H9 (cell line): ENCODE results near the gene PIK3CG. TPM values are rescaled to one million over a fixed set of nuclear protein-coding genes. Genes with fewer than 3 reads are reported as not detected.

Experiments
- DNase-seq: peaks from one replicate; pipeline ENCODE4 v3.0.0-alpha.2; 2017
- H2AFZ ChIP-seq: one replicate; pipeline ENCODE4 v1.6.1; 2013; ENCODE audit warnings: mild to moderate bottlenecking, low read length, control low read depth, moderate library complexity
- H2AK5ac ChIP-seq: 2 replicates; pipeline ENCODE4 v1.6.1; 2013; ENCODE audit warnings: low read length, control low read depth, mixed read lengths; ENCODE audit not compliant: insufficient read length
- H2BK120ac ChIP-seq: one replicate; pipeline ENCODE4 v1.6.1; 2013; ENCODE audit warnings: low read depth, mild to moderate bottlenecking, low read length, control low read depth, inconsistent platforms; ENCODE audit not compliant: poor library complexity, severe bottlenecking
- H2BK12ac ChIP-seq: 2 replicates; pipeline ENCODE4 v1.6.1; 2013; ENCODE audit warnings: low read length, control low read depth, mixed read lengths, low read depth; ENCODE audit not compliant: insufficient read length
- H2BK15ac ChIP-seq: 2 replicates; pipeline ENCODE4 v1.6.1; 2013; ENCODE audit warnings: low read depth, low read length, control low read depth
- H2BK20ac ChIP-seq: one replicate; pipeline ENCODE4 v1.6.1; 2013; ENCODE audit warnings: low read depth, mild to moderate bottlenecking, low read length, control low read depth, inconsistent platforms; ENCODE audit not compliant: poor library complexity, severe bottlenecking
- H2BK5ac ChIP-seq: 2 replicates; pipeline ENCODE4 v1.6.1; 2013; ENCODE audit warnings: low read length, control low read depth, mixed read lengths; ENCODE audit not compliant: insufficient read length
- H3K14ac ChIP-seq: 2 replicates; pipeline ENCODE4 v1.6.1; 2013; ENCODE audit warnings: low read length, control low read depth; ENCODE audit not compliant: insufficient read depth
- H3K18ac ChIP-seq: 2 replicates; pipeline ENCODE4 v1.6.1; 2013; ENCODE audit warnings: low read depth, mild to moderate bottlenecking, mixed read lengths, low read length, control low read depth; ENCODE audit not compliant: insufficient read length
- H3K23ac ChIP-seq: 2 replicates; pipeline ENCODE4 v1.6.1; 2013; ENCODE audit warnings: low read length, control low read depth, mixed read lengths, low read depth; ENCODE audit not compliant: insufficient read length
- H3K23me2 ChIP-seq: 2 replicates; pipeline ENCODE4 v1.6.1; 2013; ENCODE audit warnings: low read depth, mild to moderate bottlenecking, mixed read lengths, low read length, control low read depth; ENCODE audit not compliant: insufficient read length, poor library complexity, severe bottlenecking
- H3K27ac ChIP-seq: 2 replicates; pipeline ENCODE4 v1.5.1; 2013; ENCODE audit warnings: low read length, control low read depth, mixed read lengths, low read depth; ENCODE audit not compliant: insufficient read length
- H3K27me3 ChIP-seq: 2 replicates; pipeline ENCODE4 v1.6.1; 2013; ENCODE audit warnings: low read length, control low read depth, inconsistent platforms; ENCODE audit not compliant: insufficient read depth
- H3K4ac ChIP-seq: 2 replicates; pipeline ENCODE4 v1.6.1; 2013; ENCODE audit warnings: low read depth, mild to moderate bottlenecking, control low read depth, inconsistent platforms, low read length, moderate library complexity
- H3K4me1 ChIP-seq: 2 replicates; pipeline ENCODE4 v1.6.1; 2013; ENCODE audit warnings: low read length, control low read depth, inconsistent platforms; ENCODE audit not compliant: insufficient read depth
- H3K4me2 ChIP-seq: 2 replicates; pipeline ENCODE4 v1.6.1; 2013; ENCODE audit warnings: low read length, control low read depth, mixed read lengths; ENCODE audit not compliant: insufficient read length, insufficient read depth
- H3K56ac ChIP-seq: 2 replicates; pipeline ENCODE4 v1.6.1; 2013; ENCODE audit warnings: low read depth, mild to moderate bottlenecking, mixed read lengths, low read length, control low read depth; ENCODE audit not compliant: insufficient read length
- H3K79me1 ChIP-seq: 2 replicates; pipeline ENCODE4 v1.6.1; 2013; ENCODE audit warnings: low read depth, mild to moderate bottlenecking, moderate library complexity, low read length, control low read depth, inconsistent platforms; ENCODE audit not compliant: insufficient read depth, poor library complexity, severe bottlenecking
- H3K79me2 ChIP-seq: 2 replicates; pipeline ENCODE4 v1.6.1; 2013; ENCODE audit warnings: low read length, control low read depth, inconsistent platforms; ENCODE audit not compliant: insufficient read depth
- H3K9ac ChIP-seq: 2 replicates; pipeline ENCODE4 v1.6.1; 2013; ENCODE audit warnings: low read length, control low read depth, mixed read lengths; ENCODE audit not compliant: insufficient read length; ENCODE audit errors: extremely low read depth
- H3K9me3 ChIP-seq: one replicate; pipeline ENCODE4 v1.6.1; 2013; ENCODE audit warnings: low read depth, low read length, inconsistent platforms; ENCODE audit not compliant: control insufficient read depth
- H3T11ph ChIP-seq: one replicate; pipeline ENCODE4 v1.6.1; 2013; ENCODE audit warnings: mild to moderate bottlenecking, low read length, control low read depth, inconsistent platforms
- H4K20me1 ChIP-seq: one replicate; pipeline ENCODE4 v1.6.1; 2013; ENCODE audit not compliant: control insufficient read depth, insufficient read length, insufficient read depth
- H4K5ac ChIP-seq: 2 replicates; pipeline ENCODE4 v1.6.1; 2013; ENCODE audit warnings: low read depth, mild to moderate bottlenecking, mixed read lengths, low read length, control low read depth; ENCODE audit not compliant: insufficient read length
- H4K8ac ChIP-seq: replicated peaks from 2 replicates; pipeline ENCODE4 v1.6.1; 2013; ENCODE audit warnings: low read length, control low read depth, mixed read lengths, low read depth; ENCODE audit not compliant: insufficient read length
- H4K91ac ChIP-seq: 2 replicates; pipeline ENCODE4 v1.6.1; 2013; ENCODE audit warnings: low read depth, mild to moderate bottlenecking, moderate library complexity, mixed read lengths, low read length, control low read depth; ENCODE audit not compliant: insufficient read length
- H3K27ac Mint-ChIP-seq, 3 experiments: 2 replicates in 2 of 3; 3 replicates in 1 of 3; pipeline ENCODE4 v1.8.0; 2020 to 2021; ENCODE audit warnings: mixed read lengths in 3 of 3, mild to moderate bottlenecking in 1 of 3, moderate library complexity in 1 of 3
- H3K27me3 Mint-ChIP-seq: 2 replicates; pipeline ENCODE4 v1.8.0; 2021; ENCODE audit warnings: low read depth, mild to moderate bottlenecking, moderate library complexity, mixed read lengths
- H3K36me3 Mint-ChIP-seq, 3 experiments: 2 replicates in 2 of 3; 3 replicates in 1 of 3; pipeline ENCODE4 v1.8.0; 2020 to 2021; ENCODE audit warnings: low read depth in 3 of 3, mixed read lengths in 3 of 3; ENCODE audit not compliant: insufficient read depth in 1 of 3
- H3K4me1 Mint-ChIP-seq, 2 experiments: 2 replicates each; pipeline ENCODE4 v1.8.0; 2020; ENCODE audit warnings: mixed read lengths in 2 of 2
- H3K4me3 Mint-ChIP-seq, 2 experiments: 2 replicates in 1 of 2; 3 replicates in 1 of 2; pipeline ENCODE4 v1.8.0; 2020 to 2021; ENCODE audit warnings: mild to moderate bottlenecking in 2 of 2, mixed read lengths in 2 of 2, moderate library complexity in 1 of 2
- H3K9me3 Mint-ChIP-seq, 2 experiments: 2 replicates in 1 of 2; 3 replicates in 1 of 2; pipeline ENCODE4 v1.8.0; 2020; ENCODE audit warnings: mild to moderate bottlenecking in 2 of 2, mixed read lengths in 2 of 2, moderate library complexity in 1 of 2
- CTCF ChIP-seq: fragments of 200-600 bp; sonication (generic); conservative IDR thresholded peaks from 3 replicates; pipeline ENCODE4 v1.8.0; 2021; ENCODE audit warnings: antibody characterized with exemption, mild to moderate bottlenecking
- WGBS: extraction: QIAGEN DNeasy Blood & Tissue Kit; methylation state at CpG from one replicate; pipeline ENCODE4 v1.1.7; 2013; ENCODE audit warnings: missing lambda C conversion rate, low lambda C conversion rate, mixed read lengths; ENCODE audit not compliant: insufficient read length; ENCODE audit errors: extremely low coverage; 5-methylcytosine and 5-hydroxymethylcytosine counted together
- total RNA-seq: library from RNA; stranded (reverse); gene quantifications from 2 replicates; pipeline ENCODE4 v1.2.1, GENCODE V29; 2021

PIK3CG gene
- total RNA-seq, 1 experiment from 2014 or later: not detected

- Histone ChIP-seq H3K4me1 (no peaks in the 10 kb centered on the region), H3K9ac (no peak overlapping the region), H3K79me1 (no peaks in the 10 kb centered on the region), H2AK5ac (no peak overlapping the region), H2AFZ (no peak overlapping the region), H3K23ac (no peak overlapping the region), H3T11ph (no peak overlapping the region), H3K18ac (no peak overlapping the region), H2BK120ac (no peak overlapping the region), H2BK20ac (no peak overlapping the region), H3K23me2 (no peaks in the 10 kb centered on the region), H3K27me3 (no peaks in the 10 kb centered on the region), H2BK12ac (no peak overlapping the region), H3K79me2 (no peaks in the 10 kb centered on the region), H4K8ac (no peak overlapping the region), H4K91ac (no peak overlapping the region), H2BK5ac (no peak overlapping the region), H4K5ac (no peak overlapping the region), H3K9me3 (no peaks in the 10 kb centered on the region), H3K27ac (no peak overlapping the region), H3K4me2 (no peak overlapping the region), H3K14ac (no peak overlapping the region), H3K4ac (no peak overlapping the region), H2BK15ac (no peak overlapping the region), H4K20me1 (no peaks in the 10 kb centered on the region), H3K56ac (no peak overlapping the region)
- DNase-seq: no peak
- WGBS: no CpG with 5 or more reads among the region's 2 CpGs
- Mint-ChIP-seq H3K27ac (no peak overlapping the region), H3K4me1 (peaks cover 0 to 3% of the 10 kb centered on the region in 2 experiments; a peak in 1 of 4 replicates), H3K9me3 (no peaks in the 10 kb centered on the region), H3K4me3 (no peak overlapping the region), H3K36me3 (no peaks in the 10 kb centered on the region), H3K27me3 (peaks cover 7% of the 10 kb centered on the region)
- no peak for TF ChIP-seq CTCF
Measured at GRCh38 chr7:106911959-106912358, 46.9 kb downstream of the PIK3CG start.
